ENCODE data around the gene LMF1.

The LMF1 gene

DNA sequence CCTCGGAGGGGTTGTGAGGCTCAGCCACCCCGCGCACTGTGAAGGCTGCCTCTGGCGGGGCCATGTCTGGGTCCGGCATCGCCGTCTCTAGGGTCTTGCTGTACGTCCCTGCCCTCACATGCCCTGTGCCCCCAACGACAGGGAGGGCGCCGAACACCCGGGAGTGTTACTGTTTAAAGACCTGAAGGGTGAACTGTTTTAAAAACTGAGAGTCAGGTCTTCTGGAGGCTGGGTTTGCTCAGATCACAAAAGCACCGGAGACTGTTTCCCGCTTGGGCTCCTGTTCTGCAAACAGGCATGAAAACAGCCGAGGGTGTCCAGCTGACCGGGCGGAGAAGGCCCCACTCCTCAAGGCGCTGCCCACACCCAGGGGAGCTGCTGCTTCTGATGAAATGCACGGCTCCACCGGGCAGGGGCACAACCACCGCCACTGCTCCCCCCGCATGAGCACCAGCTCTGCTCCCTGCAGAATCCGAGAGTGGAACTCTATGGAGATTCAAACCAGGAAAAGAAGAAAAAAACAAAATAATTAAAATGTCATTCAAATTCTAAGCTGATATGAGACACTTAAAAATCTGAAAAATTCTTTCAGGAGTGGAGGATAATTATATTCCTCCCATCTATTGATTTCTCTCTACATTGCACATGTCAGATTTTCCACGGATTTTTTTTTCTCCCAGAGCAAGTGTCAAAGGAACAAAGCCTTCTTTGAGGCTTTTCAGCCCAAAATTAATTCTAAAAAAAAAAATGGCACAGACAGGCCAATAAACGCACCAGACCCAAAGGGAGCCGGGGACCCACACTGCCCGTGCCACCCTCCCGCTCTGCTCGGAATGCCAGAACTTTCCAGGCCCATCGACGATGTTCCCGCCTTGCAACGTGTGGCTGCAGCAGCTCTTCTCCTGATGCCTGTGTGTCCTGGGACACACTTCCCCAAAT is 74.3 kb downstream of the LMF1 start:
- Histone ChIP-seq H3K4me3 (ENCODE audit: low read depth, low read length) (no peak overlapping the region), H3K36me3 (no peaks in the 10 kb centered on the region), H3K9me3 (no peaks in the 10 kb centered on the region), H3K4me1 (peaks cover 8% of the 10 kb centered on the region), H3K27me3 (no peaks in the 10 kb centered on the region)
- DNase-seq, result no peak
- TF ChIP-seq, protein P1, sequence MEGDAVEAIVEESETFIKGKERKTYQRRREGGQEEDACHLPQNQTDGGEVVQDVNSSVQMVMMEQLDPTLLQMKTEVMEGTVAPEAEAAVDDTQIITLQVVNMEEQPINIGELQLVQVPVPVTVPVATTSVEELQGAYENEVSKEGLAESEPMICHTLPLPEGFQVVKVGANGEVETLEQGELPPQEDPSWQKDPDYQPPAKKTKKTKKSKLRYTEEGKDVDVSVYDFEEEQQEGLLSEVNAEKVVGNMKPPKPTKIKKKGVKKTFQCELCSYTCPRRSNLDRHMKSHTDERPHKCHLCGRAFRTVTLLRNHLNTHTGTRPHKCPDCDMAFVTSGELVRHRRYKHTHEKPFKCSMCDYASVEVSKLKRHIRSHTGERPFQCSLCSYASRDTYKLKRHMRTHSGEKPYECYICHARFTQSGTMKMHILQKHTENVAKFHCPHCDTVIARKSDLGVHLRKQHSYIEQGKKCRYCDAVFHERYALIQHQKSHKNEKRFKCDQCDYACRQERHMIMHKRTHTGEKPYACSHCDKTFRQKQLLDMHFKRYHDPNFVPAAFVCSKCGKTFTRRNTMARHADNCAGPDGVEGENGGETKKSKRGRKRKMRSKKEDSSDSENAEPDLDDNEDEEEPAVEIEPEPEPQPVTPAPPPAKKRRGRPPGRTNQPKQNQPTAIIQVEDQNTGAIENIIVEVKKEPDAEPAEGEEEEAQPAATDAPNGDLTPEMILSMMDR (IDR thresholded peaks at IDR 0.05; ENCODE audit: low read depth, low read length), result no peak

DNA sequence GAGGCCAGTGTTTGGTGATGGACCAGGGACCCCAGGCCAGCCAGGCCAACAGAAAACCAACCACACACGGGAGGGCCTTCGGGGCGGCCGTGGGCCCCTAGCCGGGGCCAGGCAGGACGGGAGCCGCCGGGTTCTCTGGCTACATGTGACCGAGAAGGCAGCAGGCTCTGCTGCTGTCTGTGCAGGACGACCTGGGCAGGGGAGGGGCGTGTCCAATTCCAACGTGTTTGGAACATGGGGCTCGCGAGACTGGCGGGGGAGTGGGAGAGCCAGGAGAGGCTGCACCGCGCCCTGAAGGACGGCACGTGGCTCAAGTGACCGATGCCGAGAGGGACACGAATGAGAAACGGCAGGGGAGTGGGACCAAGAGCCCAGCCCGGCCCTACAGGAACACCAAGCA is 75.4 kb downstream of the LMF1 start:
- no peaks in the 10 kb centered on the region for H3K27me3 ChIP-seq
- peaks cover 8% of the 10 kb centered on the region for H3K4me1 ChIP-seq
- DNase-seq, result no peak
- H3K9me3 ChIP-seq, result no peaks in the 10 kb centered on the region
- TF ChIP-seq, protein P1 (IDR thresholded peaks at IDR 0.05; ENCODE audit: low read depth, low read length), result no peak
- H3K36me3 ChIP-seq, result no peaks in the 10 kb centered on the region
- H3K4me3 ChIP-seq (ENCODE audit: low read depth, low read length), result no peak overlapping the region

DNA sequence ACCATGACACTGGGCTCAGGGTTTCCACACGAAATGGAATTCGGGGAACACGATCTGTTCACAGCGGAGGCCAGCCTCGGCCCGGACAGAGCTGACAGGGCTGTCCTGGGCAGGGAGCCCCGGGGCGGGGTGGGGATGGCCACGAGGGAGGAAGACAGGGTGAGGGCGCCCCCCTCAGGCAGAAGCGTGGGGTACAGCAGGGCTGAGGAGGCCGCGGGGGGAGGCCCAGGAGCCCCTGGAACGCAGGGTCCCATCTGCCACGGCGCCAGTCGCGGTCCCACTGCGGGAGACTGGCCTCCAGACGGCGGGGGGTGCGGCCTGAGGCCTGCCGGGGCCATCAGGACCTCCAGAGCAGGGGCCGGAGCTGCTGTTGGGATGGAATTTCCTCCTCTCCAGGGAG is 75.9 kb downstream of the LMF1 start:
- no peak for DNase-seq
- TF ChIP-seq, protein P1 (IDR thresholded peaks at IDR 0.05; ENCODE audit: low read depth, low read length), result no peak
- no peak overlapping the region for H3K4me3 ChIP-seq (ENCODE audit: low read depth, low read length)
- H3K4me1 ChIP-seq, result peaks cover 8% of the 10 kb centered on the region
- H3K27me3 ChIP-seq, result no peaks in the 10 kb centered on the region
- H3K36me3 ChIP-seq, result no peaks in the 10 kb centered on the region
- H3K9me3 ChIP-seq, result no peaks in the 10 kb centered on the region

DNA sequence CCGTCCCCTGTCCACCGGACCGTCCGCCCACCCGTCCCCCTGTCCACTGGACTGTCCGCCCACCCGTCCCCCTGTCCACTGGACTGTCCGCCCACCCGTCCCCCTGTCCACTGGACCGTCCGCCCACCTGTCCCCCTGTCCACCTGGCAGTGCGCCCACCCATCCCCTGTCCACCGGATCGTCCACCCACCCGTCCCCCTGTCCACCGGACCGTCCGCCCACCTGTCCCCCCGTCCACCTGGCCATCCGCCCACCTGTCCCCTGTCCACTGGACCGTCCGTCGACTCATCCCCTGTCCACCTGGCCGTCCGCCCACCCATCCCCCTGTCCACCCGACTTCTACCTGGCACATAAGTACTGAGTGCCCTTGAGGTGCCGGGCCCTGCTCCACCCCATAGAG is 76.6 kb downstream of the LMF1 start:
- DNase-seq, result no peak
- peaks cover 2% of the 10 kb centered on the region; the same call in 1 of the 2 replicates for H3K4me1 ChIP-seq
- TF ChIP-seq, protein P1 (IDR thresholded peaks at IDR 0.05; ENCODE audit: low read depth, low read length), result no peak
- no peaks in the 10 kb centered on the region for H3K36me3 ChIP-seq
- H3K4me3 ChIP-seq (ENCODE audit: low read depth, low read length), result no peak overlapping the region
- H3K27me3 ChIP-seq, result no peaks in the 10 kb centered on the region
- H3K9me3 ChIP-seq, result no peaks in the 10 kb centered on the region

DNA sequence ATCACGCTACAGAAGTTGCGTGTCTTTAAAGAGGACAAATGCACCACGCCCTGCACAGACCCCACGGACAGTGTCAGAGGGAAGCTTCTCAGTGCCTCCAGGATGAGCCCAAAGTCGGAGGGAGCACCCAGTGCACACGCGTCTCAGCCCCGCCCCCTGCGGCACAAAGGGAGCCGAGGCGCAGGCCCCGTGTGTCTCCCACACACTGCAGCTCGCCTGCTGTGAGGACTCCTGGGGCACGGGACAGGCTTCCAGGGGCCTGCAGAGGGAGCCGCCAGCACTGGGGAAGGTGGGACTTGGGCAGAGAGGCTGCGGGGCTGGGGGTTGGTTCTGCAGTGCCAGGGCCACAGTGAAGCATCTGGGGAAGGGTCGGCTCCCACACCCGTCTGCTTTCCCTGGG is 77.4 kb downstream of the LMF1 start:
- H3K36me3 ChIP-seq, result no peaks in the 10 kb centered on the region
- H3K27me3 ChIP-seq, result no peaks in the 10 kb centered on the region
- H3K9me3 ChIP-seq, result no peaks in the 10 kb centered on the region
- DNase-seq, result peak; percentile 71
- no peaks in the 10 kb centered on the region for H3K4me1 ChIP-seq
- H3K4me3 ChIP-seq (ENCODE audit: low read depth, low read length), result no peak overlapping the region
- TF ChIP-seq, protein P1 (IDR thresholded peaks at IDR 0.05; ENCODE audit: low read depth, low read length), result peak; percentile 48
